DMS153 (cell line): ENCODE results near the gene TK2.
"Not testable (repeated sequence)": the region's sequence is repeated elsewhere in the genome, so short reads cannot be mapped to it uniquely, and the experiment has no call there.

Experiments
- DNase-seq: peaks from one replicate; lab custom pipeline; 2025; lab: John Stamatoyannopoulos, UW

Gene TK2

GRCh38 chr16:66466636-66467035 is 83.3 kb downstream of the TK2 start:
- not testable (repeated sequence) for DNase-seq

GRCh38 chr16:66465946-66466345 is 84.0 kb downstream of the TK2 start:
- not testable (repeated sequence) for DNase-seq

- no peak for DNase-seq
Measured at GRCh38 chr16:66462912-66463311, 87.0 kb downstream of the TK2 start.

- no peak for DNase-seq
Measured at GRCh38 chr16:66460703-66461102, 89.2 kb downstream of the TK2 start.

- DNase-seq = peak; percentile 46
Measured at GRCh38 chr16:66459878-66460277, 90.0 kb downstream of the TK2 start.

- DNase-seq = no peak
Measured at GRCh38 chr16:66458853-66459252, 91.1 kb downstream of the TK2 start.

GRCh38 chr16:66458292-66458691 is 91.6 kb downstream of the TK2 start:
- no peak for DNase-seq
